Right renal cortex interstitium (tissue), 3 donors: ENCODE results near the gene TRANK1. TPM values are rescaled to one million over a fixed set of nuclear protein-coding genes. Genes with fewer than 3 reads are reported as not detected.
"Not testable (repeated sequence)": the region's sequence is repeated elsewhere in the genome, so short reads cannot be mapped to it uniquely, and the experiment has no call there.

Experiments used
- DNase-seq, 3 donors: peaks; one replicate each; pipeline ENCODE4 v3.0.0-alpha.2; 2013; ENCODE audit warnings: low read depth in 3 of 3, low spot score in 2 of 3
- polyA plus RNA-seq, 3 donors: library from polyadenylated mRNA; unstranded; fragments of 120-200 nt; gene quantifications; one replicate each; pipeline ENCODE4 v1.2.1, GENCODE V29; 2013; ENCODE audit not compliant: insufficient read length in 3 of 3

The TRANK1 gene
- polyA plus RNA-seq, 3 donors = 5.5 to 8.3 (median 5.8) TPM

DNA sequence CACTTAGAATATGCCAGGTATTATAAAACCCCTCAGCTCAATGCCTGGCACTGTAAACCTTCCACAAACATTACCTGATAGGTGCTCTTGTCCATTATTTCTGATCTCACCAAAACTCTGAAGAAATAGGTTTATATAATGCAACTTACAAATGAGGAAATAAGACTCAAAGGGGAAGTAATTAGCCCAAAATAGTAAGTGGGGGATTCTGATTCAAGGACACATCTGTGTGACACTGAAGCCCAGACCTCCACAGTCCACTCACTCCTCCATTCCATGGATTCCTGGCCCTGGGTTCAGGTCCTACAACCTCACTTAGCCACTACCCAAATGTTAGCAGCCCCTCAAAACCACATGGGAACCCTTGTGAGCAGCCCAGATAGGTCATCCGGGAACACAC, 49.9 kb downstream of the TRANK1 start:
- no peak for DNase-seq

DNA sequence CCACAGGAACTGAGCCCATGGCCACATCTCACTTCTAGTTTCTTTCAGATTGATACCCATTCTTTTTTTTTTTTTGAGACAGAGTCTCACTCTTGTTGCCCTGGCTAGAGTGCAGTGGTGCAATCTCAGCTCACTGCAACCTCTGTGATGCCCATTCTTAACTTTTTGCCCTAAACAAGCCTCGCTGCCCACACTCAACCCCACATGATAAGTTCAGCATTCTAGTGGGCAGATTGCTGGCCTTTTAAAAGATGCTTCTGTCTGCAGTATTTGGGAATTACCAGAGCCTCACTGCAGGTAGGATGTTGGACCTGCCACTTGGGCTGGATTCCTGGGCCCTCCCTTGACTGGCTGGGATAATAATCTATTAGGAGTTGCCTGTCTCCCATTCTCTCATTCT, 51.0 kb downstream of the TRANK1 start:
- DNase-seq = no peak

DNA sequence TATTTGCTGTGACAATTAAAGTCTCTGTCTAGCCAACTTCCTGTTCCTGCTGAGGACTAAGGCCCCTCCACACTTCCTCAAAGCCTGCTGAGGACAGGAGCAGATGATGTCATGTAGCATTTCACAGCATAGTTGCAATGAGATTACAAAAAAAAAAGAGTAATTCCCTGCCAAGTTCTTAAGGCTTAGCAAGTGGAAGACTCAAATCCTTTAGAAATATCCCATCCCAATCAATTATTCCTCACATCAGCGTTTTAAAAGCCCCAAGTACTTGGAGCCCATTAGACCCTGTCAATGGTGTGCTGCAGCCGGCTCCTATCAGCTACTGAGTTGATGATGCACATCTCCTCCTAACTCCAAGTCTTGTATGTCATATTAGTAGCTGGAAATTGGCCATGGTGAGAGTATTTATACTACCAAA, 51.7 kb downstream of the TRANK1 start:
- DNase-seq = no peak

DNA sequence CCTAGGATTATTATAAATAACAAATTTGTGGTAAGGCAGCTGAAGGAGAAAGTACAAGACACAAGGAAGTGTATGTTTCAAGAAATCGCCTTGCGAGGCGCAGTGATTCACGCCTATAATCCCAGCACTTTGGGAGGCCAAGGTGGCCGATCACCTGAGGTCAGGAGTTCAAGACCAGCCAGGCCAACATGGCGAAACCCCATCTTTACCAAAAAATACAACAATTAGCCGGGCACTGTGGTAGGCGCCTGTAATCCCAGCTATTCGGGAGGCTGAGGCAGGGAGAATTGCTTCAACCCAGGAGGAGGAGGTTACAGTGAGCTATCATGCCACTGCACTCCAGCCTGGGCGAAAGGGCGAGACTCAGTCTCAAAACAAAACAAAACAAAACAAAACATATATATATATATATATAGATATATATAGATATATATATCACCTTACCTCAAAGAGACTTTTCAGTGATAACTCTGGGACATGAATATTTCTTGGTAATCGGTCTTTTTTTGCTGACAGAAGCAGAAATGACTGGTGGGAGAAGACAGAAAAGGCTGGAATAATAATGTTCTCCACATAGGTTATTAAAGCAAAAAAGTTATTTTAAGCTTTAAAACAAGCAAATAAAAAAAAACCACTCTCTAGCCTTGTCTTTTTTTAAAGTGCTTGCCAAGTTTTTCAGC, 52.3 kb downstream of the TRANK1 start:
- DNase-seq = no peak

DNA sequence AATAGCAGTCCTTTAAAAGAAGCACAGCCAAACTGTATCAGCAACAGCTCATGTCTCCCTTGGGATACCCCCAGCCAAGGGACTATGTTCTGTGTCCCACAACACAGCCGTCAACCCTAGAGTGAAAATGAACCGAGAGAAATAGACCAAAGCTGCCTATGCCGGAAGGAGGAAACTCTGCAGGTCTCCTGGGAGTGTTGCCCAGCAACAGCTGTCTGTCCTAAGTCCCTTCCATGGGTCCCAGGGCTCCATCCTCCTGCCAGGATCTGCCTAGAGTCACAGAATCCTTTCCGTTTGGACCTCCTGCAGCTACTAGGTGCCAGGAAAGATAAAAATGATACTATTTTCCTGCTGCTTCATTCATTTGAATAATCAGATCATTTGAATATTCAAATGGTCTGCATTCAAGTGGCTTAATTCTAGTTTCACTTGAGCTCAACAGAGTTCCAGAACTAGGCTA, 53.1 kb downstream of the TRANK1 start:
- DNase-seq = no peak

DNA sequence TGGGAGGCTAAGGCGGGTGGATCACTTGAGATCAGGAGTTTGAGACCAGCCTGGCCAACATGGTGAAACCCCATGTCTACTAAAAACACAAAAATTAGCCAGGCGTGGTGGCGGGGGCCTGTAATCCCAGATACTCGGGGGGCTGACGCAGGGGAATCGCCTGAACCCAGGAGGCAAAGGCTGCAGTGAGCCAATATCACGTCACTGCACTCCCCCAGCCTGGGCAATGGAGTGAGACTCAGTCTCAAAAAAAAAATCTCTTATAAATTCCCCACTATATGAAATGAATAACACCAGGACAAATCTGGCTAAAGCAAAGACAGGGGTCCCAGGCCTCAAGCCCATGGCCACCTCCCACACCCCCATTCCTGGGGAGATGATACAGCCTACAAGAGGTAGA, 53.8 kb downstream of the TRANK1 start:
- DNase-seq = not testable (repeated sequence)

DNA sequence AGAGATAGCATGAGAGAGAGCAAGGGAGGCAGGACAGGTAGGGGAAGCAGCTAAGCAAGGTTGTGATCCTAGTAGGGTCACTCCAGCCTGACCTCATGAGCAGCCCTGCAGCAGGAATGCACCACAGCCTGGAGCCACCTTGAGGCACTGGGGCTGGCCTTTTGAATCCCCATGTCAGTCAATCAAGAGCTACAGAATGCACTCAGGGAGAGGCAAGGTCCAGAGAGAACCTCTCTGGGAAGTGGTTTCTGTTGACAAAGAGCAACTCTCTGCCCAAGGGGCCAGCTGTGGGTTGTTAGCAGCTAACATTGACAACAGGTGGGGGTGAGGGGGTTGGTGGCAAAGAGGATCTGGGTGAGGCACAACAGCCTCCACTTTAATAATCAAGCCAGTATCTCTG, 54.6 kb downstream of the TRANK1 start:
- DNase-seq = no peak

DNA sequence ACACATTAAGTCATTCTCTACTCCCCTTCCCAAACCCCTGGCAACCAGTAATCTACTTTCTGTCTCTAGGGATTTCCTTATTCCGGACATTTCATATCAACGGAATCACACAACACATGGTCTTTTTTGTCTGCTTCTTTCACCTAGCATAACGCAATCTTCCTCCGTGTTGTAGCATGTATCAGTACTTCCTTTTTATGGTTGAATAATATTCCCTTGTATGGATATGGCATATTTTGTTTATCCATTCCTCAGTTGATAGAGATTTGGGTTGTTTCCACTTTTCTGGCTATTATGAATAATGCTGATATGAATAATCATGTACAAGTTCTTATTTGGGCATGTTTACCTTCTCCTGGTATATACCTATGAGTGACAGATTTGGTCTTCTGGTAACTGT, 63.1 kb downstream of the TRANK1 start:
- no peak for DNase-seq

DNA sequence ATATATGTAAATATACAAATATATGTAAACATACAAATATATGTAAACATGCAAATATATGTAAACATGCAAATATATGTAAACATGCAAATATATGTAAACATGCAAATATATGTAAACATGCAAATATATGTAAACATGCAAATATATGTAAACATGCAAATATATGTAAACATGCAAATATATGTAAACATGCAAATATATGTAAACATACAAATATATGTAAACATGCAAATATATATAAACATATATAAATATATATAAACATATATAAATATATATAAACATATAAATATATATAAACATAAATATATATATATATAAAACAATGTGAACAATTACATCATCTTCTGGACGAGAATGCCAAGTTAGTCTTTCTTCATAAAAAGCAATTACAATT, 65.0 kb downstream of the TRANK1 start:
- not testable (repeated sequence) for DNase-seq

DNA sequence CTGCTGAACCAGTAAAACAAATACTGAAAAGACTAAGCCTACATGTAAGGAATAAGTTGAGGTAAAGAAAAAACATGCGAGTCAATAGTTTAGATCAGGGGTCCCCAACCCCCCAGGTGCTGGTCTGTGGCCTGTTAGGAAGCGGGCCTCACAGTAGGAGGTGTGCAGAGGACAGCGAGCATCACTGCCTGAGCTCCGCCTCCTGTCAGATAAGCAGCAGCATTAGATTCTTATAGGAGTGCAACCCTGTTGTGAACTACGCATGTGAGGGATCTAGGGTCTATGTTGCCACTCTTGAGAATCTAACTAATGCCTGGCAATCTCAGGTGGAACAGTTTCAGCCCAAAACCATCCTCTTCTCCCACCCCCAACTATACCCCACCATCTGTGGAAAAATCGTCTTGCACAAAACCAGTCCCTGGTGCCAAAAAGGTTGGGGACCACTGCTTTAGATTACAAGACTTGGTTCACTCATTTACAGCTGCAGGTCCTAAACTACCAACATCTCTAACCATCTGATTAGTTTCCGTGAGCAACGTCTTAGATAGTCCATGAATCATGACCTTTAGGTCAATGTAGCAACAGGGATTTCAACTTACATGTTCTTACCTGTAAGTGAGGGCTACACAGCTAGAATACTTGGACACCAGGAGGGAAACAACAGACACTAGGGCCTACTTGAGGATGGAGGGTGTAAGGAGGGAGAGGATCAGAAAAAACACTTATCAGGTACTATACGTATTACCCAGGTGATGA, 66.7 kb downstream of the TRANK1 start:
- no peak for DNase-seq

DNA sequence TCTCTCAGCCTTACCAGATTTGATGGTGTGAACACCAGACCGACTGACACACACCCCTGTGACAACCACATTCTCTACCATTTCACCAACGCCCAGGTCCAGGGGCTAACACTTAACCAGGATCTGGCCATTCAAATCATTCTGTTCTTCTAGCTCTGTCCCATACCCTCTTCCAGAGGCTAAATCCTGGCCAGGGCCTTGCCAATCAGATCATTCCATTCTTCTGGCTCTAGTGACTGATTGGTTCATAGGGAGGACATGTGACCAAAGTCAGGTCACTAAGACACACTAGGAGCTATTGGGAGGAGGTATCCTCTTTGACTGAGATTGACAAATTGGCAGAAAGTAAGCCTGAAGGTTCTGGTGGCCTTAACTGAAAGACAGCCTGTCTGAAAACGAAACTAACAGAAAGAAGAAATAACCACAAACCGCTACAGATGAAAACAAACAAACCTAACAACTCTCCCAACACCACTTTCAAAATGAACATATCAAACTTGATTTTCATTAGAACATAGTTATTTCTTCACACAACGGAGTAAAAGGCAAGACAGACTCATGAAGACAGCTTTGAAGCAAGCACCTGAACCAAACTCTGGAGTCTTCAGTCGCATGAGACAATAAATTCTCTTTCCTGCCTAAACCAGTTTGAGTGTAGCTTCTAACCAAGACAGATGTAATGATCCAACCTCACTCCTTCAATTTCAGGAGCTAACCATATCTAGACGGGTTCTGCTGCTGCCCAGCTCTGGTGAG, 68.5 kb downstream of the TRANK1 start:
- no peak for DNase-seq

DNA sequence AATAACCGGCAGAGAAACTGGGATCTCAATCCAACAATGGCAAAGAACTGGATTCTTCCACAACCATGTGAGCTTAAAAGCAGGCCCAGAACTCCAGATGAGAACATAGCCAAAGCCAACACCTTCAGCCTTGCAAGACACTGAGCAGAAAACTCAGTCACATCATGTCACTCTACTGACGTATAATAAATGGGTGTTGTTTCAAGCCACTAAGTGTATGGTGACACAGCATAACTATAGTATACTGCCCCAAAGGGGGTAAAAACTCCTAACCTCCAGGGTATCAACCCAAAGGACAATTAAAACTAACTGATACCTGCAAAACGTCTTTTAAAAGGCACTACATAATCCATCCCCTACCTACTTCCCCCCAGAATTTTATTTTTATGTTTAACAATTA, 69.5 kb downstream of the TRANK1 start:
- DNase-seq = no peak

DNA sequence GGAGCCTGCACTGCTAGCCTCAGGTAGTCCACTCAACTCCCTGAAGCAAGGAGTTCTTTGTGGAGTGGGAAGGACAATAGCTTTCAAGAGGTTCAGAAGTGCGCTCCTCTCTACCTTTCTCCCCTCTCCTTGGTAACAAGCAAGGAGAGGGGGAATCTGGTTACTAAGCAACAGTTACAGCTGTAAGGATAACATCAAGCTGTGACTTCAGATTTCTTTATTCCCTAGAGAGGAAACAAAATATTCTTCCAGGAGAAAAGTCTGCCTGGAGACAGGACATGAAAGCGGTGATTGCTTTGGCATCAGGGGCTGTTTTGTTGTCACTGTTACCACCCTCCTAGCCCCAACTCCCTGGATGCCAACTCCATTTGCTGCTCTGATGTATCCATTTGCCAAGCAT, 70.4 kb downstream of the TRANK1 start:
- no peak for DNase-seq

DNA sequence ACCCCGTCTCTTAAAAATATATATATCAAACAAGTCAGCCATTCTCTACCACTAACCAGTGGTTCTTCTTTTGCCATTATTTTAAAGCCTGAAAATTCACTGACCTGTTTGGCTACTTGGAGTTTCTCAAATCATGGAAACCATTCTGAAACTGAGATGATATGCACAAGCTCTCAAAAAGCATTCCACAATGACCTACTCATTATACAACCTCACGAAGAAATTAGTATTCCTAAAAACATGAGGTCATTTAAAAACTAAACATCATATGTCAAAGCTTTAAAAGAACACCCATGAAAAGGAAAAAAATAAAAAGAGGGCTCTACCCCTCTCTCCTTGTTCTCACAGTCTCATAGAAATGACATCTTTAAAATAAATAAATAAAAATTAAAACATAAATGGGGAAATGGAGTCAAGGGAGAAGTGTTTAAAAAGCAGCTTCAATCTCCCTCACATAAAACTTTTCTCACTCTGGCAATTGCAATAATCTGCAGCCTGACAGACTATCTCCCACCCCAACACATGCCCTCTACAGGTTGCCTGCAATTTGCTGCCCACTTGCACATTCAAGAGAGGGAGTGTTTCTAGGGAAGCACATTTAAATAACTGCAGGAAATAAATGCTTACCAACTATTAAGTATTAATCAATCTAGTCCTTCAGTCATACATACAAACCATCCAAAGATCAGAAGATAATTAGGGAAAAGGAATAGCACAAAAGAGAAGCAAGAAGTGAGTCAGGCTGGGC, 73.3 kb downstream of the TRANK1 start:
- DNase-seq = no peak

DNA sequence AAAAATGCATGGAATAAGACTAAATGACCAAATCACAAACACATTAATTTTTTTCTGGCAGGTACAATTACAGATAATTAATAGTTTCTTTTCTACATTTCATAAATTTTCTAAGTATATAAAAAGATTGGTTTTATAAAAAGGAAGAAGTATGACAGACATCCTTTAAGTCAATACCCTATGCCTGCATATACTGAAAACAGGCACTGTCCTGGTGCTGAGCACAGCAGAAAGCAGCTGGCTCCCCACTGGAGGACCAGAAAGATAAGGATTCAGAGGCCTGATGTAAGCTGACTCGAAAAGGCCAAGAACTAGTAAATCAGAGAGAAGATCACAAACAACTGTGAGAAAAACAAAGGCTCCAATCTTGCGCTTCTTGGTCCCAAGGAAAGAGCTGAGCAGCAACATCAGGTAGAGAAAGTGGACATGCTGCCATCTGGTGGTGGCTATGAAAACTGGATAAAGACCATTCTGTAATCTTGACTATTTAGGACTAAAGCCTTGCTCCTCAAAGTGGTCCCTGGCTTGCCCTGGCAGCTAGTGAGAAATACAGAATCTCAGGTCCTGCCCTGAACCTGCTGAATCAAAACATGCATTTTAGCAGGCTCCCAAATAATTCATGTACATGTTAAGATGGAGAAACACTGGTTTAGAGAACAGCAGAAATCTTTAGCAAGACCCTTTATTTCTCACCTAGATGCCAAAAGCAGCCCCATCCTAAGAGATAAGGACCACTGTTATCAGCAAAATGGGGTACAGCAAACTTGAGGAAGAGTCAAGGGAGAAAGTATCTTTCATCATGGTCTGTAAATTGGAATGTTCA, 76.0 kb downstream of the TRANK1 start:
- DNase-seq = peak; percentile 46 to 63 (median 60)

DNA sequence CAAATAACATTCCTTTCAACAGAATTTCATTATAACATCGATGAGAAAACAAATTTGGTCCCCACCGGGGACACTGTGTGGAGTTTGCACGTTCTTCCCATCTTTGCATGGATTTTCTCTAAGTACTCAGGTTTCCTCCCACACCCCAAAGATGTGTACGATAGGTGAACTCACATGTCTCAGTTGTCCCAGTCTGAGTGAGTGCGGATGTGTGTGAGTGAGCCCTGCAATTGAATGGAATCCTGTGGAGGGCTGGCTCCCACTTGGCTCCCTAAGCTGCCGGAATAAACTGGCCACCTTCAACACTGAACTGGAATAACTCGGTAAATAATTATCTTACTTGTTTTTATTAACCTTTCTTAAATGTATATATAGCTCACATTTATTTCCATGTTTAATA, 77.0 kb downstream of the TRANK1 start:
- DNase-seq = no peak

DNA sequence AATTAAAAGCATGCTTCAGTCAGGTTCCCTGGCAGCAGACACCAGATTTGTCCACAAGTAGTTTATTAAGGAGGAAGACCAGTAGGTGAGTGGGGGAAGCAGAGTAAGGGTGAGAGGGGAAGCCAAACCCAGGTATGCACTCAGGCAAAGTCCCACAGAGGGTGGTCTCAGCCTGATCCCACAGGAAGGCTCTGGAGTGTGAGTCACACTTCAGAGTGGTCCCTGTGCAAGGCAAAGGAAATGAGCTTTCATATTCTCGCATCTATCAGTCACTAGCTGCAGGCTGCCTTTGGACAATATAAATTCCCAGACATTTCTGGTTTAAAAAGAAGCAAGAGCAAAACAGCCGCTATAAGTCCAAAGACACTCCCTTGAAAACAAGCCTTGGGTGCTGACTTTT, 78.5 kb downstream of the TRANK1 start:
- no peak for DNase-seq

DNA sequence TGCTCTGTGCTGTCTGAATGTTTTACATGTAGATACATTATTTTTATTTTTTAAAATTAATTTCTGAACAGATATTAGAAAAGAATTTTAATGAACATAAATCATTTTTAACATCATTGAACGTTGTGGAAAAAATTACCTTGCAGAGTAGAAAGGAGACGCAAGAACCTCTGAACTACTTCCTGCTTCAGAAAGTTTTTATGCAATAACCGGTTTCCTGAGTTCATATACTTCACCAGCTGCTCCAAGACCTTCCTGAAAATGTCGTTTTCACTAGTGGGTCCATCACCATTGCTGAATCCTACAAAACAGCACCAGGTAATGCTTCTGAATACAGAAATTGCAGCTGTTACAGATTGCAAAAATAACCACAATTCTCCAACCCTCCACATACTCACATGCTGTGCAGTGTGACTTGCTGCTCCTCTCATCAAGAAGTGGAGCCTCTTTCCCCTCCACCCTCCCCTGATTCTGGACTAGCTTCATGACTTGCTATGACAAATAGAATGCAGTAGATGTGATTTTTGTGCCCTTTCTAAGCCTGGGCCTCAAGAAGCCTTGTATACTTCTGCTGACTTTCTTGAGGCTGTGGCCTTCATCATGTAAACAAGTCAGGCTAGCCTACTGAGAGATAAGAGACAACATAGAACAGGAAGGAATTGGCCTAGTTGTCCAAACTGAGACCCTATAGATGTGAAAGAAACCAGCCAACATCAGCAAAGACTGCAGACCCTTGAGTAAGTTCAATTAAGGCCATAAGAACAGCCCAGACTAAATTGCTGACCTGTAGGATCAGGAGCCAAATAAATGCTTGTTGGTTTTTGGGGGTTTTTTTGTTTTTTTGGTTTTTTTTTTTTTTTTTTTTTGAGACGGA, 80.4 kb downstream of the TRANK1 start:
- DNase-seq = no peak
